NCI-H1930 (cell line): ENCODE data around the gene KCND1.
A peak's percentile ranks its signal among the peaks of the same experiment; 100 is the strongest.
"Not testable (repeated sequence)": the region's sequence is repeated elsewhere in the genome, so short reads cannot be mapped to it uniquely, and the experiment has no call there.

ENCODE experiments used
- DNase-seq, 2 experiments: peaks; one replicate each; lab custom pipeline; 2025; lab: John Stamatoyannopoulos, UW

KCND1 gene

DNA sequence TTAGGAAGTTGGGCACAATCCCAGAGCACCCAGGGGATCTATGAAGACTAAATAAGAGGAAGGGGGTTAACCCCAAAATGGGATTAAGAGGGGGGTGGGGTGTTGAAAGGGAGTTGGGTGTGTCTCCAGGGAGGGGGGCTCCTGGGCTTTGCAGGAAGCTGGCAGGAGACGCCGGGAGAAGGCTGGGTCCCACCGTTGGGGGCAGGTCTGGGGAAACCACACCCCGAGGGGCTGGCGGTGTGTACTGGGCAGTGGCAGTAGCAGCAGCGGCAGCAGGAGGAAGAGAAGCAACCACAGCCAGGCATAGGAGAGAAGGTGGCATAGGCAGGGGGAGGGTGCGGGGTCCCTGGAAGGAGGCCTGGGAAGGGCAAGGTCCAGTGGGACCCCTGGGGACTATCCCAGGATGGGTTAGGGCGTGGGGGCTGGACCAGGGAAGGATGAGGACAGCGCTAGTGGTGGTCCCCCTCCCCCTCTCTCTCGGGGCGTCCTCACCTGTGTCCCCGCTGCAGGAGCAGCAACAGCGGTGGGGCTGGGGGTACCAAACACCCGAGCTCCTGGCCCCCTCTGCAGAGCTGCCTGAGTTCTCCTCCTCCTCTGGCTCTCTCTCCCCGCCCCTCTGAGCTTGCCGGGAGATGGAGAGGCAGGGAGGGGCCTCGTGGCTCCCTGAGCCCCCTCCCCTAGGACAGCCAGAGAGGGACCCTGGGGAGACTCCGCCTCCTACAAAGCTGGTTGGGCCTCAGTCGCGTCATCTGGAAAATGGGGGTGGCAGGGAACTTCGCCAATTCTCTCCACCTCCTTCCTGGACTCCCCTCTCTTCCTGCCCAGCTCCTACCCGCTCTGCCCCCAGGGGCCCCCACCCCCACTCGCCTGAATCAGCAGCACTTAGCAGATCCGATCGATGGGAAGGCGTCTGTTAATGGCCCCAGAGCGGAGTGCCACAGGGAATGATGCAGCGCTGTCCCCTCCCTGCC, at the start of gene KCND1:
TSS of gene KCND1 (minus strand) at position 596 of the 971 bp plus-strand sequence. CDS start 1,573 bp downstream, outside the sequence.
- peak in 1 of 2 experiments; percentile 8 for DNase-seq

DNA sequence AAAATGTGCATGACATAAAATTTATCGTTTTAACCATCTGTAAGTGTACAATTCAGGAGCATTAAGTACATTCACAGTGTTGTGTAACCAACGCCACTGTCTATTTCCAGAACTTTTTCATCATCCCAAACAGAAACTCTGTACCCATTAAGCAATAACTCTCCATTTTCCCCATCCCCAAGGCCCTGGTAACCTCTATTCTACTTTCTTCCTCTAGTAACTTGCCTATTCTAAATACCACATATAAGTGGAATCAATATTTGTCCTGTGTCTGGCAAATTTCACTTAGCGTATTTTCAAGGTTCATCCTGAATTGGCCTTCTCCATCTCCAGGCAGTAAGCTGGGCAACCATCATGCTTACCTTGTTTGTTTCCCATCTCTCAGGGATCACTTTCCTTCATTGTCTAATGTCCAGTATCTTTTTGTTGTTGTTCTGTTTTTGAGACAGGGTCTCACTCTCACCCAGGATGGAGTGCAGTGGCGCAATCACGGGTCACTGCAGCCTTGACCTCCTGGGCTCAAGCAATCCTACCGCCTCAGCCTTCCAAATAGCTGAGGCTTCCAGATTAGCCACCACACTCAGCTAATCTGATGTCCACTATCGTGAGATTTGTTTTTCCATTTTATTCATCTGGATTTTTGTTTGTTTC, 48.1 kb upstream of the KCND1 start:
- DNase-seq, result no peak

DNA sequence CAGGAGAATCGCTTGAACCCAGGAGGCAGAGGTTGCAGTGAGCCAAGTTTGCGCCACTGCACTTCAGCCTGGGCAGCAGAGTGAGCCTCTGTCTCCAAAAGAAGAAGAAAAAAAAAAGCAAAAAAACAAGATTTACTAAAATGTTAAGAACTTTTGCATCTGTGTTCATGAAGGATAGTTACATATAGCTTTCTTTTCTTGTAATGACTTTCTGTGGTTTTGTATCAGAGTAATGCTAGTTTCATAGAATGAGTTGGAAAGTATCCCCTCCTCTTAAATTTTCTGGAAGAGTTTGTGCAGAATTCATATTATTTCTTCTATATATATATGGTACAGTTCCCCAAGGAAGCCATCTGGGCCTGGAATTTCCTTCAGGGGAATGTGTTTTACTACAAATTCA, 47.4 kb upstream of the KCND1 start:
- no peak for DNase-seq

DNA sequence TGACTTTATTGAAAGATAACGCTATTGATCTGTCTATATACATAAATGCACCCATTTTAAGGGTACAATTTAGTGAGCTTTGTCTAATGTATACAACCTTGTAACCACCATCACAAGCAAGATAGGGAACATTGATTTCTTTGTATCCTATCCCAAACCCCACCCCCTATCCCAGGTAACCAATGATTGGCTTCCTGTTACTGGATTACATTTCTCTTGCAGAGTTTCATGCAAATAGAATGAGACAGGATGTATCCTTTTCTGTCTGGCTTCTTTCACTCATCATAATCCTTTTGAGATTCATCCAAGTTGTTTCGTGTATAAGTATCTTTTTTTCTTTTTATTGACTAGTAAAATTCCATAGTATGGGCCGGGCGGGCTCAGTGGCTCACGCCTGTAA, 32.1 kb upstream of the KCND1 start:
- DNase-seq, result no peak

DNA sequence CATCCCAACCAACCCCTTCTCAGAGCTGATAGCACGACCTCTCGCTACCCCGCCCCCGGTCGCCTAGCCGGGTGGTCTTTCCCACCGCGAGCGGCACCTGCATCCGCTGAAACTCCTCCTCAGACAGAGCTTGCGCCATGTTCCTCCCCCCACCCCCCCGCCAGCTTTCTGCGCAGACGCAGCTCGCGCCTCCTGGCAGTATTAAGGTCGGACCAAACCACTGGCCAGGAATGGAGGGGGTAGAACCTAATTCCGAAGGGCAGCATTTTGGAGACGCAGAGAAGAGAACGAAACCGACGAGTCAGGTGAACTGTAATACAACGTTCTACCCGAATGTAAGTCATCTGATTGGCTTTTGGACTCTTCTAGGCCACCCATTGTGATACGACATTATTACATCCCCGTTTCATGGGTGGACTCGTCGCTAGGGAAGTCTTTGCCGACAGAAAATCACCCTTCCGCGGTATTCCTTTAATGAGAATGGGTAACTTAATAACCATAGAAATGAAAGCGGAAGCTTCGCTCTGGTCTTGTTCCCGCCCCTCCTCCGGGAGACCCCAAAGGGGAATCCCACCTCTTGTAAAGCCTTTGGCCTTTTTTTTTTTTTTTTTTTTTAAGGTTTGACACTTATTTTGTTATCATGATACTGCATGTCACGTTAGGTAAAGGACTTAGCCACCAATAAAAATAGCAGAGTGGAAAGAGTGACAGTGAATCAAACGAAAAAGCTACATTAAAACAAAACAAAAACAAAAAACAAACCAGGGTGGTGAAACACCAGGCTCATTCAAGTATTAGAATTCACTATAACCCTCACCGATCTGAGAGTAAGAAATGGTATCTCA, 30.7 kb upstream of the KCND1 start, which contains the start of gene GRIPAP1:
TSS of gene GRIPAP1 (minus strand) at position 174 of the 845 bp plus-strand sequence. CDS start at position 139, 35 bp downstream.
- peak; percentile 80 to 87 for DNase-seq

DNA sequence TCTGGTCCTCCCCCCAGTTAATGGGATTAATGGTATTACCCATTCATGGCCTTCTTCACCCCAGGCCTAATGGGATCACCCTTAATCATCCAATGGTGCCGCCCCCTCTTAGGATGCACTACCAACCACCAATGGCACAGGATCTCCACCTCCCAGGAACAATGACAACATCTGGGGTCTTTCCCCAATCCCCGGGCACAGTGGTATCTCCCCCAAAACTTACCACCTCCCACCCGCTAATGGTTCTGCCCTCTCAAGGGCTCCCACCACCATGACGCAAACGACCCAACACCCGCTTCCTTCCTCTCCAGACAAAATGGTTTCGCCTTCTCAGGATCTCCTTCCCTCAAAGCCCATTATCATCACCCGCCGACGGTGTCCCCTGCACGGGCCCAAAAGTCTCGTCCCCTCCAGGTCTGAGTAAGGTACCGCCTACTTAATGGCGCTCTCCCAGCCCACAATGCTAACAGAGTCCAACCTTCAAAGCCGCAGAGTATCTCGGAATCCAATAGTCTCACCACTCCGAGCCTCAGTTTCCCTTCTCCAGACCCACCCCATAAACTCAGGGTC, 30.0 kb upstream of the KCND1 start:
- DNase-seq, result no peak

DNA sequence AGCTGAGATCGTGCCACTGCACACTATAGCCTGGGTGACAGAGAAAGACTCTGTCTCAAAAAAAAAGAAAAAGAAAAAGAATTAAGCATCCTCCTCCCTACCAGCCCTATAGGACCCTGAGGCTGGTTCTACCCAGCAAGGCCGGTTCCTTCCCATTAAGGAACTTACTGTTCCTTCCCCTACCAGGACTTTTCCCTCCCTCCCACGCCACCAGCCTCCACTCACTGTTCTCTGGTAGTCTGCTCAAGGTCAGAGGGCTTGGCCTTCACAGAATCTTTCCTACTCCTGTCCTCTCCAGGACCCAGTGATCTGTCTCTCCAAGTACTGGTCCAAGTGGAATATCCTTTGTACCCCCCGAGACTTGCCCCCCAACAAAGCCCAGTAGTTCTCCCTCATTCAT, 29.0 kb upstream of the KCND1 start:
- DNase-seq, result no peak

DNA sequence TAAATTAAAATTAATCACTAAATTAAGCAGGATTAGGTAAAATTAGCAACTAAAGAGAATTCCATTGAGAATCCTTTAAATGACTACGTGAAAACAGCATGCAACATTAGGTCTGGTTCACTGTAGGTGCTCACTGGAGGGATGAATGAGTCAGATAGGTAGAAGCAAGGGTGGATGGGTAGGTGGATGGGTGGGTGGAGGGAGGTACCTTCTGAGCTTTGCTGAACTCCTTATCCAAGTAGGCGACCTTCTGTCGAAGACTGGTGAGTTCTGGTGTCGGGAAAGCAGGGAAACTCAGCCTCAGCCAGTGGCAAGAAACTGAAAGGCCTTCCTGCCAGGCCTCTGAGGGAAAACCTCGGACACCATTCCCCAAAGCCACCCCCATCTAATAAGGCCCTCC, 27.4 kb upstream of the KCND1 start:
- no peak for DNase-seq

DNA sequence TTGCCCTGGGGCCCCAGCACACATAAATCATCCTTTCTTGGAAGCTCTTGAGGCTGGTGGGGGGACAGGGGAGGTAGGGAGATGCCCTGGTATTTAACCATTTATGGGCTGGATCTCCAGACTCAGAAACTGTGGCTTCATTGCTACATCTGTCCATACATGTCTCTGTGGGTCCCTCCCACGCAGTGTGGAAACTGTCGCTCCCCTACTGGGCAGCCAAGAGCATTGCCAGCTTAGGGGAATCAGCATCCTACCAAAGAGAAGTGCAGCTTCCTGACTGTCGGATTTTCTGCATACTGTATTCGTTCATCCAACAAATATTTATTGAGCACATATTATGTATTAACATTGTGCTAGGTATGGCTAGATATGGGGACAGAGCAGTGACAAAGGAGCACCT, 26.7 kb upstream of the KCND1 start:
- DNase-seq, result no peak

DNA sequence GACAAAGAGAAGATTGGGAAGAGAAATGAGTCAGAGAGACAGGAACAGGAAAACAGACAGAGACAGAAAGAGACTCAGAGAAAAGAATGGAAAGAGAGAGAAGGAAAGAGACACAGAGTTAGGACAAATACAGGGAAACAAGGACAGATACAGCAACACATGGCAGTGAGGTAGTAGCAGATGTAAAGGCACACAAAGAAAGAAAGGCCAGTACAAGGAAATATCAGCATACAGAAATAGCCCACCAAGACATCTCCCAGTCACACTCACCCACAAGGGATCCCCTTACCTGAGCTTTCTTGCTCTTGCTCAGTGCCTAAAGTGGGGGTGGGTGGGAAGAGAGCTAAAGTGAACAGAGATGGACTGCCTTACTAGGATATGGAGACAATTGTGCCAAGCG, 26.2 kb upstream of the KCND1 start:
- no peak for DNase-seq

DNA sequence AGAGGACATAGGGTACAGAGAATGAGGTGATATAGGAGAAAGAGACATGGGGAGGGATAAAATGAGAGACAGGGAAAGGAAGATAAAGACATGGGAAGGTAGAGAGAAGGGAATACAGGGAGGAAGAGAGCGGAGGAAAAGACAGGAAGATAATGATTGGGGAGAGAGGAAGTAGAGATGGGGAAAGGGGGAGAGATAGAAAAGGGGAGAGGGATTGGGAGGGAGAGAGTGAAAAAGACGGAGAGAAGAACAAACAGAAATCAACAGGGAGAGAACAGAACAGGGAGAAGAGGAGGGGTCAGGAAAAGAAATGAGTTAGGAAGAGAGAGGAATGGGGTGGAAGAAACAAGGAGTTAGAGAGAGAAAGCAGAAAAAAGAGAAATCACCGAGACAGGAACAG, 25.8 kb upstream of the KCND1 start:
- DNase-seq, result no peak

DNA sequence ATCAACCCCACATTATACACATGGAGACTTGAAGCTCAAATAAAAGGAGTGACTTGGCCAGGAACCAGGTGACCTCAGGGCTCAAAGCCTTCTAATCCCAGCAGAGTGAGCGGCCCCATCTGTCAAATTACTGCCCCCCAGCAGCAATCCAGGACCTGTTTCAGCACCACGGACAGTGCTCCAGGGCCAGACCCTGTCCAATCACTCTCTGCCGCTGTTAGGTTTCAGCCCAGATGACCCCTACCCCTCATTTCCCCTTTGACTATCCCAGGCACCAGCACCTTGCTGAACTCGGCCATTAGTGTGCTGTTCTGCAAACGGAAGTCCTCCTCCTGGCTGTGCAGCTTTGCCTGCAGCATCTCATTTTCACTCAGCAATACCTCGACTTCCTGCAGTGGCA, 25.3 kb upstream of the KCND1 start:
- DNase-seq, result no peak

DNA sequence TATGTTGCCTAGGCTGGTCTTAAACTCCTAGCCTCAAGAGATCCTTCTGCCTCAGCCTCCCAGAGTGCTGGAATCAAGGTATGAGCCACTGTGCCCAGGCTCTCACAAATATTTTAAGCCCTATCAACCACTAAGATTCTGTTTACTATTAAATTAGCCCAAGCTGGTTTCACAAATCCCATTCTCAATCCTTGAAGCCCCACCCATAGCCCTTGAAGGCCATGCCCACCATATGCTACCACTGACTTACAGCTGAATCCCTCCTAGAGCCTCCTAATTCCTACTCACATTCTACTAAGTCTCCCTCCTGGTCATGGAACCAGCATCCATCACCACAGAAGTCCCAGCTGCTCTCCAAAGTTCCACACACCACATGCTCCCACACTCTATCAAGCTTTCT, 20.7 kb upstream of the KCND1 start:
- no peak for DNase-seq

DNA sequence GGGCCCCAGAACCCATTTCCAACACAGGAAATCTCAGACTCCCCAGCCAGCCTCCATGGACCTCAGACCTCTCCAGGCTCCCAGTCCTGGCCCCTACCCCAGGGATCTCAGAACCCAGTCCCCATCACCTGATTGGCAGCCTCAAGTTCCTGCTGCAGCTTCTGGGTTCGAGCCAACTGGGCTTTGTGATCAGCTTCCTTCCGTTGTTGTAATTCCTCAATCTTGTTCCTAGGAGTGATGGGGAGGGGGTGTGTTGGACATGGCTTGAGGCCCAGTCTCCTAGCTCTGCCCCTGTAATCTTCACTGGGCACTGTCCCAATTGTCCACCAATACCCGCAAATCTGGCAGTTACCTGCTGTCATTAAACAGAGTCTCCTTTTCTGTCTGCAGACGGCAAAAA, 17.8 kb upstream of the KCND1 start:
- no peak for DNase-seq

DNA sequence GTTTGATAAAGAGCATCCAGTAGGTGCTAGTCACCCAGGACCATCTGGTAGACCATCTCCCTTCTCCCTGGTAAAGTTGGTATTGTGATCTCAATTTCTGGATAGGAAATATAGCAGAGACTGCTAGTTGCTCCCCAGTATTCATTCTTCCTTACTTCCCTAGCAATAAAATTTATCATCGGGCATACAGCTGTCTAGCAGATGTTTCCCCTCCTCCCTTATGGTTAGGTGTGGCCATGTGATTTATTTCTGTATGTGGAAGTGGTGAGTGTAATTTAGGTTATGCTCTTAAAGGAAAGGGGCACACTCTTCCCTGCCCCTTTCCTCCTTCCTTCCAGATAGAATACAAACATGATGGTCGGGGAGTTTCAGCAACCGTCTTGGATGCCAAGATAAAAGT, 12.3 kb upstream of the KCND1 start:
- no peak for DNase-seq

DNA sequence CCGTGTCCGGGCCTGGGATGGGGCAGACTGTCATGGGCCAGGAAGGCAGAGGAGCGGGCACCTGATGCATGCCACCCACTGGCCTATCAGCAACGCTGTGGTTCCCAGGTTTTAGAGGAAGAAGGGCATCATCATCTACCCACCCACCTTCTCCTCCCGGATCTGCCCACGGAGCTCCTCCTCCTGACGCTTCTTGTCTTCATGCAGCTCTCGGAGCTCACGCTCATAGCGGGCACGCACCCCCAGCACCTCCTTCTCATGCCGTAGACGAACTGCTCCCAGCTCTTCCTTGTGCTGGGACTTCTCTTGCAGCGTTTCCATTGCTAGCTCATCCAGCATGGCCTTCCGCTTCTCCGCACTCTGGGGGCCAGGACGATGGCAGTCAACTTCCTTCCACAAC, 11.4 kb upstream of the KCND1 start:
- no peak for DNase-seq

DNA sequence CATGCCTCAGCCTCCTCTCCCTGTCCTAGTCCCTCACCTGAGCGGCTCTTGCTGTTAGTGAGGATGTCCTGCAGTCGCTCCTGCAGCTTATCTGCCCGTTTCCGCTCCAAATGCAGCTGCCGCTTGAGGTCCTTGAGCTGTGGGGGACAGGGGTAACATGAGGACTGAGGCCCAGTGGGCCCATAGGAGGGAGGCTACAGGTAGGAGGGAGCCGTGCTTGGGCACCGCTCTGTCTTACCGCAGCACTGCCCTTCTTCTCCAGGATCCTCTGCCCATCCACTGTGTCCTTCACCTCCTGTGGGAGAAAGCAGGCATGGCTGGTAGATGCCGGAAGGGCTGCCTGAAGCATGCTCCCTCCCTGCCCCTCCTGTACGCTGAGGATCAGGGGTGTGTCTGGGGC, 9.5 kb upstream of the KCND1 start:
- no peak for DNase-seq

DNA sequence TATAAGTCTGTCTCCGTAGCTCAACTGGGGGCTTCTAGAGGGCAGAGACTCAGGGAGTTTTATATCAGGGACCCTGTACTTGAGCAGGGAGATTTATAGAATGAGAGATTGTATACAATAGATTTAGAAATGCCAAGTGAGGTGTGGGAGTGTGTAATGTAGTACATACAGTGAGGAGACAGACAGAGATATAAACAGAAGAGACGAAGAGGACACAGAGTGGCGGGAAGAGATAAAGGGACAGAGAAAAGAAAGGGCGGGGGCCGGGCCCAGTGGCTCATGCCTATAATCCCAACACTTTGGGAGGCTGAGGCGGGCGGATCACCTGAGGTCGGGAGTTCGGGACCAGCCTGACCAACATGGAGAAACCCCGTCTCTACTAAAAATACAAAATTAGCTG, 8.7 kb upstream of the KCND1 start:
- DNase-seq, result not testable (repeated sequence)

DNA sequence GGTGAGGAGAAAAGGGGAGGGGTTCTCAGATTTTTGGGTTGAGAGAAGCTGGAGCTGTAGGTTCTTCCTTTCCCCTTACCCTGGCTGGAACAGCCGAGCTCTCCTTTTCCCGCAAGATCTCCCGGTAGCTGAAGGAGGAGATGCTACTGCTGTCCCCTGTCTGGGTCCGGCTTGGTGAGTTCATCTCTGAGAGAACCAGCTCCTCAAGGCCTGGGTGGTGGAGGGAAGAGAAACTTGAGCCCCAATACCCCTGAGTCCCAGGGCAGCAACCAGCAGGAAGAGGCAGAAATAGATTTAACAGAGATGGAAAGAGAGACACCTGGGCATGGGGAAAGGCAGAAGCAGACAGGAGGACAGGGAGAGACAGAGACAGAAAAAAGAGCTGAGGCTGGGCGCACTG, 6.6 kb upstream of the KCND1 start:
- DNase-seq, result no peak

DNA sequence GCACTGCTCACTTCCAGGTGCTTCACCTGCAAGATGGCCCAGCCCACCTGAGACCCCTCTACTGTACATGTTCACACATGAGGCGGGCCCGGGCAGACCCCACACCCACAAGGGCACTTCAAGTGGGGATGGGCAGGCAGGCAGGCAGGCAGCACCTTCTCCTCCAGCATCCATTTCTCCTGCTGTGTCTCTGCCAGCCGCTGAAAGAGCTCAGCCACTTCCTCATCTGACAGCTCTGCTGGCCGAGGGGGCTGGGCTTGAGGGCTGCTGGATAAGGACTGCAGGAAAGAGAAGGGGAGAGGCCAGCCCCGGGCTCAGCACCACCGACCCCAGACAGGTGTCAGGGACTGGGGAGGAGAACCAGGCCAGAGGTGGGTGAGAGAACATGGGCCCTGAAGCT, 4.4 kb upstream of the KCND1 start:
- no peak for DNase-seq

DNA sequence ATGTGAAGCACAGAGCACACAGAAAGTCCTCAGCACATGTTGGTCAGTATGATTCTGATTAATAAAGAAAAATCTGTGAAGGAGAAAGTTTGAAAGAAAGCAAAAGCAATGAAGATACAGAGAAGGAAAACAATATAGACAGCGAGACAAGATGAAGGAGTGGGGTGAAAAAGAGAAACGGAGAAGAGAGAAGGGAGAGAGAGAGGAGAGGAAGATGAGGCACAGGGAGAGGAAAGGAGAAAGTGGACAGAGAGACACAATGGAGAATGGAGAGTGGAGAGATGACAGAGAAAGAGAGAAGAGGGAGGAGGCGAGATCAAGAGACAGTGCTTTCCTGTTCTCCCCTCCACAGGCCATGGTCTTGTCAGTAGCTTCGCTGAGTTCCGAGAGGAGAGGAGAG, 3.9 kb upstream of the KCND1 start:
- no peak for DNase-seq

DNA sequence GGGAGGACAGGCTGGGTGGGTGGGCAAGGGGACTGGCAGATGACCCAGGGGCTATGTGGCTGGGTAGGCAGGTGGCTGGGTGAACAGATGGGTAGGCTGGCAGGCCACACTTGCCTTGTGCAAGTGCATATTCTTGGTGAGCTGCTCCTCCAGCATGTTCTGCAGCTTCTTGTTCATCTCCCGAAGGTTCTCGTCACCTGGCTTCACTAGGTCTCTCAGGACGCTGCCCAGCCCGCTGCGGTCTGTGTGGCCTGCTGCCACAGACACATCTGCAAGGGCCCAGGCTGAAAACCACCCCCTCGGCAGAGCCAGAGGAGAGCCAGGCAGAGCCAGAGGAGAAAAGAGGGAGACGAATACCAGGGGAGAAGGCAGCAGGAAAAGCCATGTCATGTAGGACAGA, 3.4 kb upstream of the KCND1 start:
- no peak for DNase-seq
